Activated naive CD4-positive, alpha-beta T cell treated with anti-CD3 and anti-CD28 coated beads, Interleukin-2, amount 50 U/mL, for 72 hours (primary cell): ENCODE results near the gene FOLR3. TPM values are rescaled to one million over a fixed set of nuclear protein-coding genes. Genes with fewer than 3 reads are reported as not detected.
"Not testable (repeated sequence)": the region's sequence is repeated elsewhere in the genome, so short reads cannot be mapped to it uniquely, and the experiment has no call there.

Experiments used
- ATAC-seq, 2 donors: fragments of 150-1000 bp; cut with Tn5 transposase; 2 replicates each; pipeline ENCODE4 v1.10.0; 2021; ENCODE audit warnings: mild to moderate bottlenecking in 2 of 2, moderate library complexity in 2 of 2
- DNase-seq, 2 donors: peaks; one replicate each; pipeline ENCODE4 v3.0.0; 2021 to 2022; ENCODE audit warnings: low spot score in 2 of 2
- H3K27ac Mint-ChIP-seq, 2 donors: one replicate each; pipeline ENCODE4 v1.8.0; 2022; ENCODE audit warnings: mild to moderate bottlenecking in 2 of 2, mixed read lengths in 2 of 2
- H3K36me3 Mint-ChIP-seq, 2 donors: one replicate each; pipeline ENCODE4 v1.8.0; 2022; ENCODE audit warnings: mixed read lengths in 2 of 2
- H3K9me3 Mint-ChIP-seq, 2 donors: one replicate each; pipeline ENCODE4 v1.8.0; 2022; ENCODE audit warnings: mixed read lengths in 2 of 2
- total RNA-seq, 2 donors: library from RNA; stranded (reverse); gene quantifications; one replicate each; pipeline ENCODE4 v1.2.3, GENCODE V29; 2022

FOLR3 gene
- total RNA-seq, 2 donors from 2014 or later, result not detected

DNA sequence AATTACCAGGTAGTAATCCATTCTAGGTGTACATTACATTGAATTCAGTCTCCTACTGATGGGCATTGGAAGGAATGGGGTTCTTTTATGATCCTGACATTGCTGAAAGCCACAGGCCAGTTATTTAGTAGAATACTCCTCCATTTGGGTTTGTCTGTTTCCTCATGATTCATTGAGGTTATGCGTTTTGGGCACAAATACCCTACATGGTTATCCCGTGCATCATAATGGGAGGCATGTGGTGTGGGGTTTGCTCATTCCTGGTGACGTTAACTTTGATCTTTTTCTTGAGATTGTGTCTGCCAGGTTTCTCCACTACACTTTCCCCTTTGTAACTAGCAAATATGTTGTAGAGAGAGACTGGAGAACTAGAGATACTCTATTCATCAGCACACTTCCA, 5.5 kb downstream of the FOLR3 start:
- DNase-seq, result peak in 1 of 2 donors; percentile 19
- H3K36me3 Mint-ChIP-seq, result no peaks in the 10 kb centered on the region
- peak; percentile 87 to 90 for ATAC-seq

GRCh38 chr11:72142086-72142485, 6.6 kb downstream of the FOLR3 start:
- H3K27ac Mint-ChIP-seq, H3K9me3 Mint-ChIP-seq, ATAC-seq, H3K36me3 Mint-ChIP-seq, DNase-seq: not testable (repeated sequence)

More for the DNA sequence above, 5.5 kb downstream of the FOLR3 start:
- Mint-ChIP-seq H3K9me3 (no peaks in the 10 kb centered on the region), H3K27ac (no peak overlapping the region)

DNA sequence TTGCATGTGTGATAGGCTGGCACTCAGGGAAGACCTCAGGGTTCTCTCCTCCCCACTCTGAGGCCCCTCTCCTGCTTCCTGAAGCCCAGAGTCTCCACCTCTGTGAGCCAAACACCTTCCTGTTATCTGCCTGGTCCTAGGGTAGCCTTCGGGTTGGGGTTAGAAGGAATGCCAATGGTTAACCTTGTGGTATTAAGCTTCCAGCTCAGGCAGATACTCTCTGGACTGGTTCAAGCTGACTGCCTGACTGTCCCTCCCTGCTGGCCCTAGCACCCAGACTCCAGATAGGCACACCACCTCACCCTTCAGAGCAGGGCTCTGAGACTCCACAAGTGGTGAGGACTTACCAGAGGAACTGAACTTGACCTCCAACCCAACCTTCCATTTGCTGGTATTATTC, 7.0 kb downstream of the FOLR3 start:
- not testable (repeated sequence) for ATAC-seq, DNase-seq, H3K27ac Mint-ChIP-seq, H3K36me3 Mint-ChIP-seq, H3K9me3 Mint-ChIP-seq

DNA sequence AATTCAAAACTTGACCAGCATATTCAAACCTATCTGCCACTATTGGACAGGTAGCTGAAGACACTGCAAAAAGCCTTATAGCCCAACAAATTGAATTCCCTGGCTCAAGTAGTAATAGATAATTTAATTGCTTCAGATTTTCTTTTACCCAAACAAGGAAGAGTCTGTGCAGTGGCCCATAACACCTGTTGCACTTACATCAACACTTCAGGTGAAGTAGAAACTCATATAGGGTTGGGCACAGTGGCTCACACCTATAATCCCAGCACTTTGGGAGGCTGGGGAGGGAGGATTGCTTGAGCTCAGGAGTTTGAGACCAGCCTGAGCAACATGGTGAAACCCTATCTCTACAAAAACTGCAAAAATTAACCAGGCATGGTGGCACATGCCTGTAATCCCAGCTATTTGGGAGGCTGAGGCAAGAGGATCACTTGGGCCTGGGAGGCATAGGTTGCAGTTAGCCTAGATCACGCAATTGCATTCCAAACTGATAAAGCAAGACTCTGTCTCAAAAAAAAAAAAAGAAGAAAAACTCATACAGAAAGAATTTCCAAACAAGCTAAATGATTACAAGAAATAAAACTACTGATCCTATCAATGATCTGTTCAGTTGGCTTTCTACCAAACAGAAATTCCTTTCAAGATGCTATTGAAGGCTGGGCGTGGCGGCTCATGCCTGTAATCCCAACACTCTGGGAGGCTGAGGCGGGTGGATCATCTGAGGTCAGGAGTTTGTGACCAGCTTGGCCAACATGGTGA, 9.5 kb downstream of the FOLR3 start:
- Mint-ChIP-seq H3K9me3 (no peaks in the 10 kb centered on the region), H3K36me3 (no peaks in the 10 kb centered on the region), H3K27ac (no peak overlapping the region)
- no peak for DNase-seq
- ATAC-seq, result no peak

- no peak for ATAC-seq
- no peaks in the 10 kb centered on the region for H3K36me3 Mint-ChIP-seq
- H3K9me3 Mint-ChIP-seq, result no peaks in the 10 kb centered on the region
- H3K27ac Mint-ChIP-seq, result no peak overlapping the region
- no peak for DNase-seq
Measured at GRCh38 chr11:72146625-72147024, 11.1 kb downstream of the FOLR3 start.

DNA sequence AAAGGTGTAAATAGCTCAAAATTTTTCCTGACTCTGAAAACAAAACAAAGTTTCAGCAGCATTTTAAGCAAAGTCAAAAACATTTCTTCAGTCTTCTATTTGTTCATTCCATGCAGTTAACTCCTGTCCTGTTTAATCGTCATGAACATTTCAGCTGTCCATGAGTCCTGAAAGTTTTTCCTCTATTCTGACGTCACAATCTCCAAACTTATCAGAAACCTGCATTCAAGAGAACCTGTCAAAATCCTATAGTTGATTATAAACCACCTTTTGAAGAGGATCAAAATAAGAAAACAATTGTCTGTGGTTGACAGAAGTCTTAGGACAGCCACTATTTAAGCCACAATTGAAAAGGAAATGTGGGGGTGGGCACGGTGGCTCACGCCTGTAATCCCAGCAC, 15.4 kb downstream of the FOLR3 start:
- H3K36me3 Mint-ChIP-seq, result no peaks in the 10 kb centered on the region
- H3K9me3 Mint-ChIP-seq, result no peaks in the 10 kb centered on the region
- ATAC-seq (no peak), DNase-seq (no peak)
- no peak overlapping the region for H3K27ac Mint-ChIP-seq

DNA sequence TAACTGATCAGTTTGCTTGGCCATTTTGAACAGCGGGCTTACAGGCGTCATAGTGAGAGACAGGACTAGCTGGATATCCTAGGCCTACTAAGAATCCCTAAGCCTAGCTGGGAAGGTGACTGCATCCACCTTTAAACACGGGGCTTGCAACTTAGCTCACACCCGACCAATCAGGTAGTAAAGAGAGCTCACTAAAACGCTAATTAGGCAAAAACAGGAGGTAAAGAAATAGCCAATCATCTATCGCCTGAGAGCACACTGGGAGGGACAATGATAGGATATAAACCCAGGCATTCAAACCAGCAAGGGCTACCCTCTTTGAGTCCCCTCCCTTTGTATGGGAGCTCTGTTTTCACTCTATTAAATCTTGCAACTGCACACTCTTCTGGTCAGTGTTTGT, 18.3 kb downstream of the FOLR3 start:
- not testable (repeated sequence) for H3K27ac Mint-ChIP-seq, H3K9me3 Mint-ChIP-seq, ATAC-seq, H3K36me3 Mint-ChIP-seq, DNase-seq

- Mint-ChIP-seq H3K9me3 (no peaks in the 10 kb centered on the region), H3K27ac (no peak overlapping the region), H3K36me3 (no peaks in the 10 kb centered on the region)
- ATAC-seq, result no peak
- no peak for DNase-seq
Measured at GRCh38 chr11:72154816-72155215, 19.3 kb downstream of the FOLR3 start.

DNA sequence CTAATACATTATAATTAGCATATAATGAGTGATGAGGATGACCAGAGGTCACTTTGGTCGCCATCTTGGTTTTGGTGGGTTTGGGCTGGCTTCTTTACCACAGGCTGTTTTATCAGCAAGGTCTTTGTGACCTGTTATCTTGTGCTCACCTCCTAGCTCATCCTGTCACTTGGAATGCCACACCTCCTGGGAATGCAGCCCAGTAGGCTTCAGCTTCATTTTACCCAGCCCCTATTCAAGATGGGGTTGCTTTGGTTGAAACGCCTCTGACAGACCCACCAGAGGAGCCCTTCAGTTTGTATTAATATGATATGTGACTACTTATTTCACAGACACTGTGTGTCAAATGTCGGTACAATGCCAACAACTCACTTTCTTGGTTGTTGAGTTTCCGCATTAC, 20.2 kb downstream of the FOLR3 start:
- no peaks in the 10 kb centered on the region for H3K9me3 Mint-ChIP-seq
- H3K36me3 Mint-ChIP-seq, result no peaks in the 10 kb centered on the region
- no peak overlapping the region for H3K27ac Mint-ChIP-seq
- DNase-seq, result no peak
- no peak for ATAC-seq

DNA sequence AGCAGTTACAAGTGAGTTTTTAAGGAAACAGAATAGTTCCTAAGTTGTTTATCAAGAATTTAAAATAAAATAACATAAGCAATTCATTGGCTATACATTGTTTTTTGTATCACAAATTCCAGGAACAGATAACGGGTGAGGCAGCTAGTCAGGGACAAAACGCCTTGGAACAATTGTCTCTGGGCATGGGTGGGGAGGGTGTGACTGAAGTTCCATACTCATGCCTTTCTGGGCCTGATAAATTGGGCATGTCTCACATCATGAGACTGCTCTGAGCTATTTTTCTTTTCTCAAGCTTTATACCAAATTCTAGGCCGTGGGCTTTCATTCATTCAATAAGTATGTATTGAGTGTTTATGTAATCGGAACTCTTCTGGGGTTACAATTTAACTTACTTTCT, 21.6 kb downstream of the FOLR3 start:
- ATAC-seq (no peak), DNase-seq (no peak)
- H3K27ac Mint-ChIP-seq, result no peak overlapping the region
- no peaks in the 10 kb centered on the region for H3K9me3 Mint-ChIP-seq
- no peaks in the 10 kb centered on the region for H3K36me3 Mint-ChIP-seq

GRCh38 chr11:72160319-72160718, 24.8 kb downstream of the FOLR3 start:
- Mint-ChIP-seq H3K27ac (no peak overlapping the region), H3K9me3 (no peaks in the 10 kb centered on the region)

GRCh38 chr11:72162891-72163492, 27.5 kb downstream of the FOLR3 start:
- H3K9me3 Mint-ChIP-seq, result no peaks in the 10 kb centered on the region
- no peak for ATAC-seq

More at GRCh38 chr11:72160319-72160718, 24.8 kb downstream of the FOLR3 start:
- no peak for ATAC-seq
- DNase-seq, result no peak
- H3K36me3 Mint-ChIP-seq, result no peaks in the 10 kb centered on the region

DNA sequence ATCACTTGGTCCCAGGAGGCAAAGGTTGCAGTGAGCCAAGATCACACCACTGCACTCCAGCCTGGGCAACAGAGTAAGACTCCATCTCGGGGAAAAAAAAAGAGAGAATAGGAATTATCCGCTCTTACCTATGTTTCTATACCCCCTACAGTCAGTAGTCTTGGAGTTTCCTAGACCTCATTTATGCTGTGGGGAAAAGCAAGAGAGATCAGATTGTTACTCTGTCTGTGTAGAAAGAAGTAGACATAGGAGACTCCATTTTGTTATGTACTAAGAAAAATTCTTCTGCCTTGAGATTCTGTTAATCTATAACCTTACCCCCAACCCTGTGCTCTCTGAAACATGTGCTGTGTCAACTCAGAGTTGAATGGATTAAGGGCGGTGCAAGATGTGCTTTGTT, 28.7 kb downstream of the FOLR3 start:
- H3K36me3 Mint-ChIP-seq, H3K27ac Mint-ChIP-seq, ATAC-seq, DNase-seq, H3K9me3 Mint-ChIP-seq: not testable (repeated sequence)

More at GRCh38 chr11:72162891-72163492, 27.5 kb downstream of the FOLR3 start:
- DNase-seq, result no peak
- no peak overlapping the region for H3K27ac Mint-ChIP-seq
- no peaks in the 10 kb centered on the region for H3K36me3 Mint-ChIP-seq

DNA sequence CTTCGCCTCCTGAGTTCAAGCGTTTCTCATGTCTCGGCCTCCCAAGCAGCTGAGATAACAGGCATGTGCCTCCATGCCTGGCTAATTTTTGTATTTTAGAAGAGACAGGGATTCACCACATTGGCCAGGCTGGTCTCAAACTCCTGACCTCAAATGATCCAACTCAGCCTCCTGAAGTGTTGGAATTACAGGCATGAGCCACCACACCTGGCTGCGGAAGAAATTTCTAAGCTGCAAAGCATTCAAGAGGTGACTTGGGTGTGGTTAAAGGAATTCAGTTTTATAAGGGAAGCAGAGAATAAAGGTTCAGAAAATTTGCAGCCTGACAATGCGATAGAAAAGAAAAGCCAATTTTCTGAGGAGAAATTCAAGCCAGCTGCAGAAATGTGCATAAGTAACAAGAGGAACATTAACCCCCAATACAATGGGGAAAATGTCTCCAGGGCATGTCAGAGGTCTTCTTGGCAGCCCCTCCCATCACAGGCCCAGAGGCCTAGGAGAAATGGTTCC, 33.6 kb downstream of the FOLR3 start:
- not testable (repeated sequence) for H3K27ac Mint-ChIP-seq, DNase-seq, ATAC-seq, H3K36me3 Mint-ChIP-seq, H3K9me3 Mint-ChIP-seq

- H3K27ac Mint-ChIP-seq, H3K9me3 Mint-ChIP-seq, ATAC-seq, DNase-seq, H3K36me3 Mint-ChIP-seq: not testable (repeated sequence)
Measured at GRCh38 chr11:72169754-72170153, 34.2 kb downstream of the FOLR3 start.

DNA sequence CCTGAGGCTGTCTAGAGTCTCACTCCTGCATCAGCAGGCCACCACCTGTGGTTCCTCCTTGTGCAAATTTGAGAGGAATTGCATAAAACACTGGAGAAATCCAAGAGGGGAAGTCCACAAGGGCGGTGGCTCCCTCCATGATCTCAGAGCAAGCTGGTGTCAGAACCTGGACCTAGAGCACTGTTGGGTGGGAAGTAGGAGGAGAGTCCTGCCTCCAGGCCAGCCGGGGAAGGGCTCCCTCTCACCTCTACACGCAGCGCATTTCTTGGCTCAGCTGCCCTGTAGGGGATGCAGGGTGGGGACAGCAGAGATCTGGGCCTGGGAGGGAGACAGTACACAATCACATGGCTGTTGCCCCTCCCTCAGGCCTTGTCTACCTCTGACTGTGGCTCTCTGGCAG, 36.5 kb downstream of the FOLR3 start:
- not testable (repeated sequence) for H3K27ac Mint-ChIP-seq, ATAC-seq, H3K9me3 Mint-ChIP-seq, H3K36me3 Mint-ChIP-seq, DNase-seq

DNA sequence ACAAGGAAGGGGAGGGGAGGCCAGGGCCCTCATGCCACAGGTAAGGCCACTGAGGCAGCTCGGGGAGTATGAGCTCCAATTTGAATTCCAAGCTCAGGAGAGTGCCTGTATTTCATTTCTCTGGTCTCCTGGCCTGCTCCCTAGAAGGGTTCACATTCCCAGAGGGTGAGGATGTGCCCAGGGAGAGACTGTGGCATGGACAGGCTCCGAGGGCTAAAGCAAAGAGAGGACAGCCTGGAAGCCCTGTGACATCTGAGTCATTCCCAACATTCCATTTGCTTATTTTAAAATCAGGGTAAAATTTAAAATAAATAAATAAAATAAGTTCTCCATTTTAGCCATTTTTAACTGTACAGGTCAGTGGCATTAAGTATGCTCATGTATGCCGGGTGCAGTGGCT, 37.8 kb downstream of the FOLR3 start:
- DNase-seq (no peak), ATAC-seq (no peak)
- no peaks in the 10 kb centered on the region for H3K36me3 Mint-ChIP-seq
- H3K9me3 Mint-ChIP-seq, result no peaks in the 10 kb centered on the region
- peak overlapping the region in 1 of 2 donors; percentile 19 for H3K27ac Mint-ChIP-seq
